B cell (primary cell): ENCODE measurements around the gene HNF1B.

Source experiments
- CTCF ChIP-seq: fragments of 200-600 bp; IDR thresholded peaks from one replicate; pipeline ENCODE4 v1.8.0; 2022; ENCODE audit warnings: antibody characterized with exemption, mild to moderate bottlenecking
- EZH2 ChIP-seq: IDR thresholded peaks from 2 replicates; pipeline ENCODE4 v1.6.1; 2012; ENCODE audit warnings: borderline replicate concordance, low read depth, mild to moderate bottlenecking, moderate library complexity, low read length; ENCODE audit not compliant: insufficient read depth, poor library complexity, severe bottlenecking

- TF ChIP-seq CTCF (no peak), EZH2 (no peak)
Measured at GRCh38 chr17:37774504-37774903, 29.6 kb upstream of the HNF1B start.
